ENCODE data around the gene AMZ1.
A peak's percentile ranks its signal among the peaks of the same experiment; 100 is the strongest.
"Not testable (repeated sequence)": the region's sequence is repeated elsewhere in the genome, so short reads cannot be mapped to it uniquely, and the experiment has no call there.

Gene AMZ1

DNA sequence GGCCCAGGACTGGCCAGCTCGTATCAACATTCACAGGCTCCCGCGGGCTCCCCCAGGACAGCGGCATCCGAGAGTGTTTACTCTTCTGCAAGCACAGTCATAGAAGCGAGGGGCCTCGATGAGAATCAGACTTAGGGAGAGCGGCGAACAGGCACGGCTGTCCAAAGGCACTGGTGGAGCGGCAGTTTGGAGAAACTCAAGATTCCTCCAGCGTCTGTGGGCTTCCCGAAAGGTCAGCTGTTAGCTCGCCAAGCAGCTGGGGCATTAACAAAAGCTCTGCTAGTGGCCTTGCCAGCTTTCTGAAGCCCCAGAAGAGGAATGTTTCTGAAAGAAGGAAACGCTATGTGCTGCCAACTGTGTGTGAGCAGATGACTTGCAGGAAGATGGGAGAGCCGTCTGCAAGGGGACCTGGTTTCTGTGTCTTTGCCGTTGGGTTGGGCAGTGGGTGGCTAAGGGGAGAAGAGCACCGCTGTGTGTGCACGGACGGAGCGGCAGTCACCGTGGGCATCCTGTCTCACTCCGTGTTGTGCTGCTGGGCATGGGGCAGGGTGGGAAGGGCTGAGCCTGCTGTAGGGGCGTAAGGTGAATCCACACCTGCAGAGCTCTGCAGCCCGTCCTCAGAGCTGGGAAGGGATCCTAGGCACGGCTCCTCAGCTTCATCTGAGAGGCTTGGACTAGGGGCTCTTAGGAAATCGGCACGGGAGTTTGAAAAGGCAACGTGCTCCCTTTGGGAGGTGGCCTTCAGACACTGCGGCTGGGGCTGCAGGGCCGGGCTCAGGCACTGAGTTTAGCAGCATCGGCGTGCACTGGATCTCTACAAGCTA lies 42.1 kb downstream of the AMZ1 start:
- no peak for DNase-seq

DNA sequence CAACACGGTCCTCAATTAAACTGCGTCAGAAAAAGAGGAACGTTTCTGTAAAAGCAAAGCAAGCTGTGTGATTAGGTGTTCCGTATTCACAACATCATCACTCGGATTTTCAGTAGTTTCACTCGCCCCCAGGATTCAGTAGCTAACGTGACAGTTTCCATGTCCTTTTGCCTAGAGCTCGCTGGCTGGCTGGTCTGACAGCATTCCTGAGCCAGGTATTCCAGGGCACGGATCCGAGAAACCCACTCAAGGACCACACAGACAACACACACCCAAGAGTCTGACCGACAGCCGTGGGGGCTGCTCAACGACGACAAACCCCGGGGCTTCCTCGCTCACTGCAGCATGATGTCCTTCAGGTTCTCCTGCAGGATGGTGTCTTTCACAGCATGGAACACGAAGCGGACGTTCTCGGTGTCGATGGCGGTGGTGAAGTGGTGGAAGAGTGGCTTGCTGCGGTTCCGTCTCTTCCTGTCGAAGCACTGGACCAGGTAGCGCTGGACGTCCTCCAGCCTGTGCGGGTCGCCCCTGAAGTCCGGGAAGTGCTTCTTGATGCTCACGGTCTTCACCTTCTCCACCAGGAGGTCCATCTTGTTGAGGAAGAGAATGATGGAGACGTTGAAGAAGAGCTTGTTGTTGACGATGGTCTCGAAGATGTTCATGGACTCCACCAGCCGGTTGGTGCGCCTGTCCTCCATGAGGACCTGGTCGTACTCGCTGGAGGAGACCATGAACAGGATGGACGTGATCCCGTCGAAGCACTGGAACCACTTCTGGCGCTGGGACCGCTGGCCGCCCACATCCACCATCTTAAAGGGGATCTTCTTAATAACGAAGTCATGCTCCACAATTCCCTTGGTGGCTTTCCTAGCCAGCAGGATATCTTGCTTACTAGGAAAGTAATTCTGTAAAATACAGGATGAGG lies 43.1 kb downstream of the AMZ1 start:
- DNase-seq: no peak

DNA sequence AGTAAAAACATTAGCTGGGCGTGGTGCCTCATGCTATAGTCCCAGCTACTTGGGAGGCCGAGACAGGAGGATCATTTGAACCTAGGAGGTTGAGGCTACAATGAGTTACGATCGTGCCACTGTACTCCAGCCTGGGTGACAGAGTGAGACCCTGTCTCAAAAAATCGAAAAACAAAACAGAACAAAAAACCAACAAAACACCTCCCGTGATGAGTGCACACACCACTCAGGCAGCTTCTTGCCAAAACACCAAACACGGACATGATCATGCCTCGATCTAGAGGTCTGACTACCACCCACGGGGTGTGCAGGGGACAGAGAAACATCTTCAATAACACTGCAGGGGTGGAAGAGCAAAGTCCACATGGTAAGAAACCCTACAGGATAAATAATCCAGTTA lies 44.4 kb downstream of the AMZ1 start:
- no peak for DNase-seq

DNA sequence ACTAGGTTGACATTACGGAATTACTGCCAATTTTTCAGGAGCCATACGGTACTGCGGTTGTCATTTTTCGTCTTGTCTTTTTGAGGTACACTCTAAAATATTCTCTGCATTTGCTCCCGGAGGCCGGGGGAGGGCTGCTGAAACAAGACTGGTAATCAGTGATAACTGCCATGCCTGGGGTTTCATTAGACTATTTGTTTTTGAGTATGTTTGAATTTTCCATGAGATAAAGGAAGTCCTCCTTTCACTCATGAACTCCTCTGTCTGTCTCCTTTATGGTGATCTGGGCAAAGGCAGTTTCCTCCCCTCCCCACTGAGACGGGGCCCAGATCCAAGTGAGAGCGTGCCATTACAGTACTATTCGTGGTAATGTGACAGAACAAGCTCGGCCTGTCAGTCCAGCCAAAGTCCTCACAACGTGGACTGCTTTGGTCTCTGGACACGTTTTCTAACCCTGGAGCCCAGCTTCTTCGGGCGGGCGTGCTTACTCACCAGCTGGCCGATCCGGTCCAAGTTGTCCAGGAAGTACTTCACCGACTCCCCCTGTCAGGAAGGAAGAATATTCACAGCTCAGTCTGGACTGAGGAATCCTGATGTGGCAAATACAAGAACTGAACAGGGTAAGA lies 45.1 kb downstream of the AMZ1 start:
- DNase-seq: no peak

- no peak for DNase-seq
Observed at GRCh38 chr7:2734084-2734686, 46.2 kb downstream of the AMZ1 start.

GRCh38 chr7:2734751-2735571 lies 47.0 kb downstream of the AMZ1 start:
- DNase-seq: no peak

DNA sequence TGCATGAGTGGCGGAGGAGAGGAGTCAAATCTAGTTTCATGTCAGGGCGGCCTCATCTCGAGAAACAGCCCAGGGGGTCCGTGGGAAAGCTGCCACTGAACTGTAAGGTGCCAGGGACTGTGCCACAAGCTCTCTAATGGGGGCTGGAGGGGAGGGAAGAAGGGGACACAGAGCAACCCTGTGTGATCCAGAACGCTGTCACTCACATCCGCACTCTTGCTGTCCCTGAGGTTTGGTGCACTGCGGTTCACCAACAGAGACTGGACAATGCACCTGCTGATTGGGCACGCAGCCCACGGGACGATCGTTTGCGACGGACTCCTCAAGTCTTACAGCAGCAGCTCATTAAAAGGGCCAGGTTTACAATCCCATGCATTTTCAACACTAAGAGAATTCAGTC lies 47.7 kb downstream of the AMZ1 start:
- no peak for DNase-seq

GRCh38 chr7:2736411-2736914 lies 48.5 kb downstream of the AMZ1 start:
- DNase-seq: no peak

DNA sequence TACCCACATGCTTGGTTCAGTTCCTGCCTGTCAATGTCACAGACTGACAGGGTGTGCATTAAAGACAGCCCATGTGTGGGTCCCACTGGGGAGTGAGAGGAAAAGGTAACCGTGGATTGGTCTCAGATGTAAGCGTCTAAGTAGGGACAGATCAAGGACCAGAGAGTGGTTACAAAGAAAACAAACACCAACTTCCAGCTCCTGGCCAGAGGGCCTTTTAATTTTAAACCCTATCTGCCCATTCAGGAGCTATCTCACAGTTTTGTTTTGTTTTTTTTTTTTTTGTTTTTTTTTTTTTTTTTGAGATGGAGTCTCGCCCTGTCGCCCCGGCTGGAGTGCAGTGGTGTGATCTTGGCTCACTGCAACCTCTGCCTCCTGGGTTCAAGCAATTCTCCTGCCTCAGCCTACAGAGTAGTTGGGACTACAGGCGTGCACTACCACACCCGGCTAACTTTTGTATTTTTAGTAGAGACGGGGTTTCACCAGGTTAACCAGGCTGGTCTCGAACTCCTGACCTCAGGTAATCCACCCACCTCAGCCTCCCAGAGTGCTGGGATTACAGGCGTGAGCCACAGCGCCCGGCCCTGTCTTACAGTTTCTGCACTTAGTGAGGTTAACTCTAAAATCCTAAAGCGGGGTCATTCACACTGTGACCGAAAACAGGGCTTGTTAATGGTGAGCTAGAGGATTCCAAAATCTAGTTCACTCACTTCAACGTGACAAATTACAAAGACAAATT lies 49.2 kb downstream of the AMZ1 start:
- DNase-seq: not testable (repeated sequence)

DNA sequence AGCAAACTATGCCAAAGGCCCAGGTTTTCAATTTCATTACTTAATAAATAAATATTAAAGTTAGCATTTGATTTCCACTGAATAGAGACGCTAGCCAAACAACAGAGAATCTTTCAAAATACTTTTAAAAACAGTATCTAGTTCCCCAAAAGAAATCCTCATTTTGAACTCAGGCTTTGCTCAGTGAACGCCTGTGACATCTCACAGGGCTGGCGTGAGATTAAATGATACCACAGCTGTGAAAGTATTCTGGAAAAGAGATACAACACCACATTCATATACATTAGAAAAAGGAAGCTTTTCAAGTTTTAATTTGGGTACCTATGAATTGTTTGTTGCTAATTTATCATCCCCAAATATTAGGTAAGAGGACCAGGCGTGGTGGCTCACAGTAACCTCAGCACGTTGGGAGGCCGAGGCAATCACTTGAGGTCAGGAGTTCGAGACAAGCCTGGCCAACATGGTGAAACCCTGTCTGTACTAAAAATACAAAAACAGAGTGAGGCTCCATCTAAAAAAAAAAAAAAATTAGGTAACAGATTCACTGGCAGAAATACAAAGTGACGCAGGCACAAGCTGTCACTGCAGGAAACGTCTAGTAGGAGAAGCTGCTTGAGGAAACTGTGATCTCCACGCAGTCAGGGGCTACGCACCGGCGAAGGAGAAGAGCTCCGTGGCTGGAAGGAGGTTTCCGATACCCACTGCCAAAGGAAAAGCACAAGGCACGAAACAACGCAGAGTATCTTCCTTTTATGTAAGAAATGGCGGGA lies 50.0 kb downstream of the AMZ1 start:
- peak; percentile 35 for DNase-seq

- DNase-seq: no peak
Observed at GRCh38 chr7:2738766-2739549, 51.0 kb downstream of the AMZ1 start.

DNA sequence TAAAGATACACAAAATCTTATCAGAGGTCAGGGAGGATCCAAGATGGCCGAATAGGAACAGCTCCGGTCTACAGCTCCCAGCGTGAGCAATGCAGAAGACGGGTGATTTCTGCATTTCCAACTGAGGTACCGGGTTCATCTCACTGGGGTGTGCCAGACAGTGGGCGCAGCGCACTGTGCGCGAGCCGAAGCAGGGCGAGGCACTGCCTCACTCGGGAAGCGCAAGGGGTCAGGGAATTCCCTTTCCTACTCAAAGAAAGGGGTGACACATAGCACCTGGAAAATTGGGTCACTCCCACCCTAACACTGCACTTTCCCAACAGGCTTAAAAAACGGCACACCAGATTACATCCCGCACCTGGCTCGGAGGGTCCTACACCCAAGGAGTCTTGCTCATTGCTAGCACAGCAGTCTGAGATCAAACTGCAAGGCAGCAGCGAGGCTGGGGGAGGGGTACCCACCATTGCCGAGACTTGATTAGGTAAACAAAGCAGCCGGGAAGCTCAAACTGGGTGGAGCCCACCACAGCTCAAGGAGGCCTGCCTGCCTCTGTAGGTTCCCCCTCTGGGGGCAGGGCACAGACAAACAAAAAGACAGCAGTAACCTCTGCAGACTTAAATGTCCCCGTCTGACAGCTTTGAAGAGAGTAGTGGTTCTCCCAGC lies 55.7 kb downstream of the AMZ1 start:
- DNase-seq: not testable (repeated sequence)

GRCh38 chr7:2748684-2749083 lies 60.7 kb downstream of the AMZ1 start:
- DNase-seq: not testable (repeated sequence)

DNA sequence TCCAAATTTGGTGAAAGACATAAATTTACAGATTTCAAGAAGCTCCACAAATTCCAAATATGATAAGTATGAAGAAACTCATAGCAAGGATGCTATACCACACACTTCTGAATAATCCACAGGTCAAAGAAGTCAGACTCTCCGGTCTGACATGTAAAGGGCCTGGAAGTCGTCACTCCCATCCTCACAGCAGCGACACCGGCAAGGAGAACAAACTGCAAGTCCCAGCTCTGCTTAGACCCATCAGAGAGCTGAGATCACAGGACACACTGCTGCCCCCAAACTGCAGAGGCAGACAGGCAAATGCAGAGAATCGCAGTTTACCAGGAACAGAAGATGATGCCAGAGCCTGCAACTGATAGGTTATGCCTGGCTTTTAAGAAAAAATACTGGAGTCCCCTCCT lies 62.0 kb downstream of the AMZ1 start:
- no peak for DNase-seq

- no peak for DNase-seq
Observed at GRCh38 chr7:2751086-2751485, 63.1 kb downstream of the AMZ1 start.

DNA sequence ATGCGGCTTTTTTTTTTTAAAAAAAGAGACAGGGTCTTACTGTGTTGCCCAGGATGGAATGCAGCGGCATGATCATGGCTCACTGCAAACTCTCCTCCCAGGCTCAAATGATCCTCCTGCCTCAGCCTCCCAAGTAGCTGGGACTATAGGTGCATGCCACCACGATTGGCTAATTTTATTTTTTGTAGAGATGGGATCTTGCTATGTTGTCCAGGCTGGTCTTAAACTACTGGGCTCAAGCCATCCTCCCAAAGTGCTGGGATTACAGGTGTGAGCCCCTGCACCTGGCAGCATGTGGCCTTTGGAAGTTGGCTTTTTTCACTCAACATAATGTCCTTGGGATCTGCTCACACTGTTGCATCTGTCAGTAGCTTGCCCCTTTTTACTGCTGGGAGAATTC lies 65.1 kb downstream of the AMZ1 start:
- DNase-seq: no peak

- no peak for DNase-seq
Observed at GRCh38 chr7:2754086-2754485, 66.1 kb downstream of the AMZ1 start.

DNA sequence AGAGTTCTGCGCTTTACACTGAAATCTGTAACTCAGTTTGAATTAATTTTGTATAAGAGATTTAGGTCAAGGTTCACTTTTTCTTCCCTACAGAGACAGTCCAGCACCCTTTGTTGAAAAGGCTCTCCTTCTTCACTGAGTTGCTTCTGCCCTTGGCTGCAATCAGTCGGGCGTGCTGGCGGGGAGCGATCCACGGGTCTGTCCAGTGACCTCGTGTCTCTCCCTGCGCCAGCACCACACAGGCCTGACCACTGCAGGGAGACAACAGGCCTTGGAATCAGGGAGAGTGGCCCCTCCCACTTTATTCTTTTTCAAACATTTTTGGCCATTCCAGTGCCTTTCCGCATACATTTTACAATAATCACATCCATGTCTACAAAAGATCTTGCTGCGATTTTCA lies 66.9 kb downstream of the AMZ1 start:
- no peak for DNase-seq

DNA sequence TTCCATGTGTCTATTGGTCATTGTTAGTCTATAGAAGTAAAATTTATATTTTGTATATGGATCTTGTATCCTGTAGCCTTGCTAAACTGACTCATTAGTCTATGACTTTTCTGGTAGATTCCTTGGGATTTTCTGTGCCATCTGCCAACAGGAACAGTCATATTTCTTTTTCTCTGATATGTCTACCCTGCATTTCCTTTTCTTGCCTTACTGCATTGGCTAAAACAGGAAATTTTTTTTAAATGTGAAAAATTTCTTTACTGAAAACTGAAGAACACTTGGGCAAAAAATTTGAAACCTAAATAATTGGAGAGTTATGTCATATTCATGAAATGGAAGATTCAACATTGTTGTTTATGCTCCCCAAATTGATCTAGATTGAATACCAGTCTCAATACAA lies 67.5 kb downstream of the AMZ1 start:
- no peak for DNase-seq
